Central memory CD4-positive, alpha-beta T cell (primary cell): Measurements from ENCODE around the gene KRTAP1-3.
"Not testable (repeated sequence)": the region's sequence is repeated elsewhere in the genome, so short reads cannot be mapped to it uniquely, and the experiment has no call there.

Source experiments
- DNase-seq: peaks from one replicate; pipeline ENCODE4 v3.0.0; 2022

KRTAP1-3 gene

GRCh38 chr17:41009301-41009760 is 25.3 kb downstream of the KRTAP1-3 start:
- DNase-seq = no peak

DNA sequence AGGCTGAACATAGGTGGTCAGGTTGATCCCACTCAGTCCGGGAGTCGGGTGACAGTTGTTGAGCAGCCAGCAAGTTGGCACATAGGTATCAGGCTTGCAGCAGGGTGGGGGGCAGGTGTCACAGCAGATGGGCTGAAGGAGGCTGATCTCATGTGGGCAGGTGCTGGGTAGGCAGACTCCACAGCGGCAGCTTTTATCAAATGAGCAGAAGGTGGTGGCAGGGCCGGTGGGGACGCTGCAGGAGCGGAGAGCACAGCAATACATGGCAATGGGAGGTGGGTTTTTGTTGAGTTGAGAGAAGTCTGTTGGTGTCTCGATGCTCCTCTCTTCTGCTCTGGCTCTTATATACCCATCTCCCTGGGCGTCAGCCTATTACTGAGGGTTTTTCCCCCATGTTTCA is 25.9 kb downstream of the KRTAP1-3 start, which contains the start of gene KRTAP3-1:
KRTAP3-1 (minus strand) TSS at position 318 of the 400 bp plus-strand sequence; CDS start at position 264, 54 bp downstream.
- no peak for DNase-seq

- DNase-seq = no peak
These were observed 30.3 kb downstream of the KRTAP1-3 start for GRCh38 chr17:41004397-41004796.

DNA sequence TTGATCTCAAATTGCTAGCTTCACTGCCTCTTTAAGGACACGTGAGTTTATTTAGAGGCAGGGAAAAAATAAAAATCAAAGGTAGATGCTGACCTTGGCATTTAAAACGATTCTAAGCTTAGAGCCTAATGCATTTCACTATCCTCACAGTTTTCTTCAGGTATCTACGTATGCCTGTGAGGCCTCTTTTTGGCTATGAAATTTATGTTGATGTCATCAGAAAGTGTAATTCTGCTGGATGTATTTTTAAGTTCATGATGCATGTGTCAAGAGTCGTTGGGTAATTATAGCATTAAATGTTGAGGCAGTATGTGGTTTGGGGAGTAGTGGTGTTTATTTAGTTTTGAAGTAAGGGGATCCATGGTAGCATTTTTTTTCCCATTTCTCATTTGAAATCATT is 30.7 kb downstream of the KRTAP1-3 start:
- no peak for DNase-seq

DNA sequence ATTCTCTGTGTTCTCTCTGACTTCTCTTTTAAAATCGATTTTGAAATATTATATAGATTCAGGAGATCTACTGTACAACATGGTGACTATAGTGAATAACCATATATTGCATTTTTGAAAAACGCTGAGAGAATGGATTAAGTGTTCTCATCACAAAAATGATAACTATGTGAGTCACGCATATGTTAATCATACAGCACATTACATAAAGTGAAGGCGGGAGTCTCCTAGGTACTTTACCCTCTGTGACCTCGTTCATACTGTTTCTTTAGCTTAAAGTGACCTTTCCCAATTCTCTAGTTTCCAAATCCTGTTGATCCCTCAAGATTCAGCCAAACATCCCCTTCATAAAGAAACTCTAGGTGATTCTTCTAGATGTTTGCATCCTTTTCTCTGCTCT is 31.9 kb downstream of the KRTAP1-3 start:
- DNase-seq = no peak

GRCh38 chr17:41001795-41002194 is 32.9 kb downstream of the KRTAP1-3 start:
- no peak for DNase-seq

DNA sequence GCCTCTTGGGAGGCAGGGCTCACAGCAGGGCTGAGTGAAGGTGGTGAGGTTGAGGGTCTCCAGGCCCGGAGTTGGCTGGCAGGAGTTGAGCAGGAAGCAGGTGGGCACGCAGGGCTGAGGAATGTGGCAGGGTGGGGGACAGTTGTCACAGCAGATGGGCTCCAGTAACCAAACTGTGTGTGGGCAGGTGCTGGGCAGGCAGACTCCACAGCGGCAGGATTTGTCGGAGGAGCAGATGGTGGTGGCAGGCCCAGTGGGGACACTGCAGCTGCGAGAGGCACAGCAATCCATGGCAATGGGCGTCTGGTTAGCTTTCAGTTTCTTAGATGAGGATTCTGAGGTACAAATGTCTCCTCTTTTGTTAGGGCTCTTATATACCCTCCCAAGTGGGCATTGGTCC is 35.1 kb downstream of the KRTAP1-3 start, which contains the start of gene KRTAP3-2:
KRTAP3-2 (minus strand) TSS at position 344 of the 400 bp plus-strand sequence; CDS start at position 291, 53 bp downstream.
- not testable (repeated sequence) for DNase-seq

GRCh38 chr17:40997361-40997760 is 37.3 kb downstream of the KRTAP1-3 start:
- DNase-seq = no peak

DNA sequence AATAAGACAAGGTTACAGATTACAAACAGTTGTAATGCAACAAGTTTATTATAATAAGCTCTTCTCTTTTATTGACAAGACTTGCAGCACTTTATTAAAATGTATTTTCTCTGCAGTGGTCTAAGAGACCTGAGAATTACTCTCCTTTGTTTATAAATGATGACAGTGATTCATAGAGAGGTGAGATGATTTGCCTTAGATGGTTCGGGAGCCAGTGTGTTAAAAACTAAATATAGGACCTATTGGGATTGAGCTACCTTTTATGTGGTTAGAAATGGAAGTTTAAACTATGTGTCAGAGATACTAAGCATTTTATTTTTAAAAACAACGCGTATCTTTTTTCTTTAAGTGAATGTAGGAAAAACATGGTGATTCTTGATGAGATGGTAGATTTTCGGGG is 37.8 kb downstream of the KRTAP1-3 start:
- no peak for DNase-seq

- DNase-seq = no peak
These were observed 39.6 kb downstream of the KRTAP1-3 start for GRCh38 chr17:40995116-40995515.

GRCh38 chr17:40993839-40994238 is 40.8 kb downstream of the KRTAP1-3 start, which contains the start of gene KRTAP3-3:
Gene KRTAP3-3, minus strand, starts transcription at chr17:40994164. Its CDS starts 67 bp downstream, at chr17:40994097.
- DNase-seq = no peak

GRCh38 chr17:40993084-40993483 is 41.6 kb downstream of the KRTAP1-3 start:
- DNase-seq = no peak

DNA sequence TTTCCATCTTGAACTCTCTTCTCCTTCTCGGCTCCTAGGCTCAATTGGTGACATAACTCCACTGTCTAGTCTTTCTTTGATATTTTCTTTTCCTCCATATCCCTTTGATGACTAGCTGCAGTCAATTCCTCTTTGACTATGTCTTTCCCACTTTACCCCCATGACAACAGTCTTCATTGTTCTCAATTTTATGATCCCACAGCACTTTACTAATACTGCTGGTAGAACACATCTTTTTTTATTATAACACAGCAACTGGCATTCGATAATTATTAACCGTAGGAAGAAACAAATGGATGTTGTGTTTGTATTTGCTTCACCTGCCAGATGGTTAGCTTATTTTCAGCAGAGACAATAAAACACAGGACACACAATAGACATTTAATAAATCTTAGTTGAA is 42.0 kb downstream of the KRTAP1-3 start:
- DNase-seq = no peak

- no peak for DNase-seq
These were observed 47.8 kb downstream of the KRTAP1-3 start for GRCh38 chr17:40986920-40987319.

GRCh38 chr17:40984226-40984625 is 50.4 kb downstream of the KRTAP1-3 start, which contains the start of gene KRT40:
Gene KRT40, minus strand, starts transcription at chr17:40984326. Its CDS starts 53 bp downstream, at chr17:40984273.
- no peak for DNase-seq
